GM18507 (cell line): Measurements from ENCODE around the gene ORMDL2.

ENCODE experiments used
- DNase-seq: peaks from one replicate; pipeline ENCODE4 v3.0.0; 2011; ENCODE audit warnings: low read depth; ENCODE audit not compliant: insufficient read length; ENCODE audit errors: extremely low spot score
- FAIRE-seq: peaks from 2 replicates; lab custom pipeline; 2011; peaks lifted over from hg19 to GRCh38; lab: Jason Lieb, UNC

The ORMDL2 gene, protein sequence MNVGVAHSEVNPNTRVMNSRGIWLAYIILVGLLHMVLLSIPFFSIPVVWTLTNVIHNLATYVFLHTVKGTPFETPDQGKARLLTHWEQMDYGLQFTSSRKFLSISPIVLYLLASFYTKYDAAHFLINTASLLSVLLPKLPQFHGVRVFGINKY

DNA sequence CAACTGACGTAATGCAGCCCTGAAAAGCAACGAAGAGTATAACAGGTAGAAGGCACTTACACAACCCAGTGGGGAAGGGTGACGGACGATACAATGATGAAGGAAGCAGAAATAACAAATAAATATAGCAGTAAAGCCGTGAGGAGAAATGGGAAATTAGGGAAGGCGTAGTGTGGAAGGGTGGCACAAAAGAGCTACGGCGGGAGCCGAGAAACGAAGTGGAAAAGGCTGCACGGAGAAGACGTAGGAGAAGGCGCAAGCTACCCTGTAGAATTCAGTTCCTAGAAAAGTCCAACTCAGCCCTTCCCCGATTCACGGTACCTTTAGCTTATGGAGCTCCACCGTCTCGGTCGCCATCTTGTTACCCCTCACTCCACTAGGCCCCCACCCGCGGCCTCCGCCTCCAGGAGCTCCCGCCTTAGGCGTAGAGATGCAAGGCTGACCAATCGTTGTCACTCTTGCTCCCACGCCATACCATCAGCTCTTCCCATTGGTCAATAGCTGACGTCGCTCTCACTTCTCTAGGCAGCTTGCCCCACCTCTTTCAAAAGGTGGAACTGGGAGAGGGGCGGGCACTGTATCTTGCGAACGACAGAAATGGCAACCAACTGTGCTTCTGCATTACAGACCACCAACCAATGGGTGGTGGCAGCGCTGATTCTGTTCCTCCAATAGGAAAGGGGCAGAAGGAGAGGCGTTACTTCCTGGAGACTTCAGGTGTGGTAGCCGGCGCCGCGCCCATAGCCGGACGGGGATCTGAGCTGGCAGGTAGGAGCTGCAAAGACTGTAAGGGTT lies at the start of gene ORMDL2, which contains the start of gene SARNP:
TSS of gene ORMDL2 (plus strand) at position 697 of the 795 bp plus-strand sequence. CDS start 959 bp downstream, outside the sequence.
TSS of gene SARNP (minus strand) at position 380 of the 795 bp plus-strand sequence. CDS start at position 357, 23 bp downstream.
- FAIRE-seq (peak; percentile 99), DNase-seq (peak; percentile 93)

DNA sequence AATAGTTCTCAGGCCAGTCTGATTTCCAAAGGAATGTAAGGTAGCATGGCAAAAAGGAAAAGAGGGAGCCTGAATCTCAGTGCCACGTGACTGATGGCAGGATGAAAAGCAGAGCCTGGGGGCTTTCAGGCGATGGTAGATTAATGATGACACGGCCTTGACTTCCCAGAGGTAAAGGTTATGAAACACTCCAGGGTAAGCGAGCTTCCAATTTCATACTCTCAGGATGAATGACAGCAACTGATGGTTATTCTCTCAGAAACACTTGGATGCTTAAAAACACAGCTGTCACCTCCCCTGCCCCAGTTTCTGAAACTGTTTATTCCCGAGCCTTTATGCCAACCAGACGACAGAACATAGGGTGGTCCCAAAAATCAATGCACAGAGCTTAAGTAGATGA lies 46.1 kb upstream of the ORMDL2 start:
- FAIRE-seq (no peak), DNase-seq (no peak)

DNA sequence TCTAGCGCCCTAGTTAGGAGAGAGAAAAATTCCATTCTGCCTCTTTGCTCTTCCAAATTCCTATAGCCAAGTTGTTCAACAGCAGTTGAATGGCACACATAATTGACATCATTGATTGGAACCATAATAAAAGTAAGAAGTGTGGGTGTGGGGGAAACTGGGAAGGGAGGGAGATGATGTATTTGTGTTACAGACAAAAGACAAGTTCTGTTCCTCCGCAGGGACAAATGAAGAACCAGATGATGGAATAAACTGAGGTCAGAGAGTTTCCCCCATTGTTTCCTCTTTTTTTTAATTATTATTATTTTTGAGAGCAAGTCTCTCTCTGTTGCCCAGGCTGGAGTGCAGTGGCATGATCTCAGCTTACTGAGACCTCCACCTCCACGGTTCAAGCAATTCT lies 40.0 kb upstream of the ORMDL2 start:
- DNase-seq: no peak
- no peak for FAIRE-seq

DNA sequence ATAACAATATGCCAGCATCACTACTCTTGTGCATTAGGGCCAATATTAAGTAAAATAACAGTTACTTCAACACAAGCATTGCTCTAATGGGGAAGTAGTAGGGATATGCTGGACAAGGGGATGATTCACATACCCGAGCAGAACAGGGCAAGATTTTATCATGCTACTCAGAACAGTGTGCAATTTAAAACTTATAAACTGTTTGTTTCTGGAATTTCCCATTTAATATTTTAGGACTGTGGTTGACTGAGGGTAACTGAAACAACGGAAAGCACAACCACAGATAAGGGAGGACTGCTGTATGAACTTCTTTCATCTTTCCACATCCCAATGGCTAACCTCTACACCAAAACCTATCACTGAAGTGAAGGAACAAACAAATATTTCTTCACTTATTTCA lies 37.2 kb upstream of the ORMDL2 start:
- FAIRE-seq: no peak
- DNase-seq: no peak

DNA sequence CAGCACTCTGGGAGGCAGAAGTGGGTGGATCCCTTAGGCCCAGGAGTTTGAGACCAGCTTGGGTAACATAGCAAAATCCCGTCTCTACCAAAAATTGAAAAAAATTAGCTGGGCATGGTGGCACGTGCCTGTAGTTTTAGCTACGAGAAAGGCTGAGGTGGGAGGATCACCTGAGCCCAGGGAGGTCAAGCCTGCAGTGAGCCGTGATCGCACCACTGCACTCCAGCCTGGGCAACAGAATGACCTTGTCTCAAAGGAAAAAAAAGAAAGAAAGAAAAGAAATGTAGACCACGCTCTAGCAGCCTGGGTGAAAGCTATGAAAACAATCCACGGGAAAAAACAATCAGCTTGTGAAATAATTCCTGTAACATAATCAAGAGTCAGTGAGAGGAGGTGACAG lies 29.3 kb upstream of the ORMDL2 start:
- no peak for DNase-seq
- FAIRE-seq: no peak

DNA sequence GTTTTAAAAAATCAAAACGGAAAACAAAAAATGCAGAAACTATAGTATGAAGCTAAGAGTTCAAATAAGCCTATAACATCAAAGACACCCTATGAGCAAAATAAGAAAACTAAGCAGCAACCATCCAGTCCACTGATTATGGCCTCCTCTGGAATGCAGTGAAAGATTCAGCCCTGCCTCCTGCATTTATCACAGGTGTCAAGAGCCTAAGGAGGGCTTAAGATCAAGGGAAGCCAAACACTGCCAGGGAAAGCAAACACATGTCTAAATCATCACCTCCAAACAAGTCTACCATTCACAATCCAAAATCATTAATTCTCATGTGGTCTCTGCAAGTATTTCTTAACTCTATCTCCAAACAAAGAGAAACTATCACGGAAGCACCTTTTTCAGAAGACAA lies 28.7 kb upstream of the ORMDL2 start:
- DNase-seq (no peak), FAIRE-seq (no peak)

DNA sequence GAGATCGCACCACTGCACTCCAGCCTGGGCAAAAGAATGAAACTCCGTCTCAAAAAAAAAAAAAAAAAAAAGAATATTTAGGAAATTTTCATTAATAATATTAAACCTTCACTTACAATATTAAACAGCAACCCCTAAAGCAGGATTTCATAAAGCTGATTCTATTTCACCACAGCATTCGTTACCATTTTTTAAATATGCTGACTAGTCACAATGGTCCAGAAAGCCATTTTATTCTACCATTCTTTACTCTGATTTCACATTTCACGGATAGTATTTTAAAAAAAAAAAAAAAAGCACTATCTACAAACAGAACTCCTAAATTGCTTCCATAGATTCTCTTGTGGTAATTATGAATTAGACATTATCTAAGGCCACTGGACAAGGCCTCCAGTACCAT lies 27.9 kb upstream of the ORMDL2 start:
- no peak for DNase-seq
- FAIRE-seq: no peak

DNA sequence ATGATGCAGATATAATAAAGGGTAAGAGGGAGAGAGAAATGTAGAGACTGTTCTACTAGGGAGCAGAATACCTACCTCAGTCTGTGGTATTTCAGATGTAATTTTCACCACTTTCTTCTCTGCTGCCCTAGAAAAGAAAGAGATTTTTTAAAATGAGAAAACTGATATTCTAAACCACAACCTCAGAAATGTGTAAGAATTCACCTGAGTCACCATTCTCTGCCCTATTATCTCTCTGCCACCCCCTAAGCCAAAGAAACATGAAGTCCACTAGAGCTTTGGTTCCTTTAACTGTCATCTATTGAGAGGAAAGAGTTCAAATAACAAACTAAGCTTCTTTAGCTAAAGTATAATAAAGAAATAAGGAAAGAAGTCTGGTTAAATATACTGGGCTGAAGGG lies 21.9 kb upstream of the ORMDL2 start:
- no peak for DNase-seq
- FAIRE-seq: no peak

DNA sequence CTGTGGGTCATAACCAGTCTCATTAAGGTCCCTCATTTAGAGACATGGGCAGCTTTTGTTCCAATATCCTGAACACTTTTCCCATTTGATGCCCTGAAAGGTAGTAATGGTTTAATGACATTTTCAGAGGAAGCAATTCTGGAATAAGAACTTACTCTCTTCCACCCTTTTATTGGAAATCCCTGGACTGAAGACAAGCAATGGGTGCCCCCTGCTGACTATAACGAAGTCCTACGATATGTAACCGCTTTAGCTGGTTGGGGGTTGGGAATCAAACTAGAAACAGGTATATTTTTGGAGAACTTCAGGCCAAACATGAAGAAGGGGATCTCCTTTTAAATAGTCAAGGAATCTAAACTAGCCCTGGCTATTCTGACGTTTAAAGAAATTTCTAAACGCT lies 20.8 kb upstream of the ORMDL2 start:
- FAIRE-seq (peak; percentile 38), DNase-seq (no peak)

DNA sequence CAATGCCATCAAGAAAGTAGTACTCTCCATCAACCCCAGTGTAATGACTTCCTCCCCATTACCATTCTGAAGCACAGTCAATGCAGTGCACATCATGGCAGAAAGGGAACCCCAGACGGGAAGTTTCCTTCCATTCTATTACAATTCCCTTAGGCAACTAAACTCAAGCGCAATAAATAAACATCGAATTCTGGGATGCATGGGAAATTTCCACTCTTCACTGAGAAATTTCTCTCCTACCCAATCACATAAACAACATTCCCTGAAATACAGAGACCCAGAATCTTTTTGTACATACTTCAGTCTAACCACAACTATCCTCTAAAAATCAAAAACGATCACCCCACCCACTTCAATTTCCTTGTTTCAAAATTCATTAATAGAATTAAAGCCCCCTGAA lies 20.3 kb upstream of the ORMDL2 start:
- FAIRE-seq: no peak
- DNase-seq: no peak

DNA sequence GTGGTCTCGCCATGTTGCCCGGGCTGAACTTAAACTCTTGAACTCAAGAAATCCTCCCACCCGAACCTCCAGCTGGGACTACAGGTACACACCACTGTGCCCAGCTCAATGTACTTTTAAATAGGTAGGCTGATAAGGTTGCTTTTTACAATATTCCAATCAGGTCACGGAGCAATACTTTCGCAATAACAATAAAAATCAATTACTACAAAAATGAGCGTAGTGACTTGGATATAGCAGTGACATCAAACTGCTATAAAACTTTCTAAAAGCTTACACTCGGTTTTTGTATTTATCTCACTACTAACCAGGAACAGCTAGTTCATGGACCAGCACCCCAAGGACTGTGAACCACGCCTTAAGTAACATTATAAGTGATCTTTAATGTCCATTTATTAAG lies 10.9 kb upstream of the ORMDL2 start:
- FAIRE-seq (no peak), DNase-seq (no peak)

DNA sequence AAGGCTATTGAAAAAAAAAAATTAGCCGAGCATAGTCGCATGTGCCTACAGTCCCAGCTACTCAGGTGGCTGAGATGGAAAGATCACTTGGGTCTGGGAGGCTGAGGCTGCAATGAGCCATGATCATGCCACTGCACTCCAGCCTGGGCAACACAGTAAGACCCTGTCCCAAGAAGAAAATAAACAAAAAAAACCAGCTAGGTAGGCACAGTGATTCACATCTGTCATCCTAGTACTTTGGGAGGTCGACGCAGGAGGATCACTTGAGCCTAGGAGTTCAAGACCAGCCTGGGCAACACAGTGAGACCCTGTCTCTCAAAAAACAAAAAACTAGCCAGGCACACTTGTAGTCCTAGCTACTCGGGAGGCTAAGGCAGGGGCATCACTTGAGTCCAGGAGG lies 8.6 kb upstream of the ORMDL2 start:
- DNase-seq: no peak
- FAIRE-seq: no peak

DNA sequence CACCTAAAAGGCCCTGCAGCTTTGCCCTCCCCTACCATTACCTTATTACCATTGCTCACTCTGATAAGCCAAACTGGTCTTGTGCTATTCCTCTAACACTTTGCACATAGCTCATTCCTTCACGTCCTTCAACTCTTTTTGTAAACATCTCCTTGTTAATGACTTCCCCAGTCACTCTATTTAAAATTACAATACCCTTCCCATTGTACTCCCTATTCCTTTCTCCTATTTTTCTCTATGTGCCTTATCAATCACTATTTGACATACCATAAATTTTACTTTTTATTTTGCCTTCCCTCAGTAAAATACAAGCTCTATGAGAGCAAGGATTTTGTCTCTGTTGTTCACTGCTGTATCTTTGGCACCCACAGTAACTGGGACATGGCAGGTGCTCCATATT lies 5.8 kb upstream of the ORMDL2 start:
- FAIRE-seq: no peak
- DNase-seq: no peak

DNA sequence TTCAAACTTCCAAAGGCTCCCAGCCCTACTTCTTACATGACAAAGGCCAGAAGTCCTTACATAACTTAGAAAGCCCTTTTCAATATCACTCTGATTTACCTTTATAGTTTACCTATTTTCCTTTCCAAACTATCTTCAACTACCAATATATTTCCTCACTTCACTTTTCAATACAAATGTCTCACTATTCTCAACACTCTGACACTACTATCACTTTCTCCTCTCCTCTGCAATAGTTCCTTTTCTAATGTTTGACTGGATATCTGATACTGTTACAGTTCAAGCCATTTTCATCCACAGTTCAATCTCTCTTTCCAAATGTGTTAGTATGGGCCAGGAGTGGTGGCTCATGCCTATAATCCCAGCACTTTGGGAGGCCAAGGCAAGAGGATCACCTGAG lies 3.6 kb upstream of the ORMDL2 start:
- DNase-seq: no peak
- FAIRE-seq: no peak

DNA sequence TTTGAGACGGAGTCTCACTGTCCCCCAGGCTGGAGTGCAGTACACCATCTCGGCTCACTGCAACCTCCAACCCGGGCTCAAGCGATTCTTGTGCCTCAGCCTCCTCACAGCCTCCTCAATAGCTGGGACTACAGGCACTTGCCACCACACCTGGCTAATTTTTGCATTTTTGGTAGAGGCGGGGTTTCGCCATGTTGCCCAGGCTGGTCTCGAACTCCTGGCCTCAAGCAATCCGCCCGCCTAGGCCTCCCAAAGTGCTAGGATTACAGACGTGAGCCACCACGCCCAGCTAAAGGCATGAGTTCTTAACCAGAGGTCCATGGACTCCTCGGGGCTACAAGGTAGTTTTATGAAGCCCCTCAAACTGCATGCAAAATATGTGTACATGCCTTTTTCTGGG lies 2.4 kb upstream of the ORMDL2 start:
- DNase-seq (no peak), FAIRE-seq (no peak)

DNA sequence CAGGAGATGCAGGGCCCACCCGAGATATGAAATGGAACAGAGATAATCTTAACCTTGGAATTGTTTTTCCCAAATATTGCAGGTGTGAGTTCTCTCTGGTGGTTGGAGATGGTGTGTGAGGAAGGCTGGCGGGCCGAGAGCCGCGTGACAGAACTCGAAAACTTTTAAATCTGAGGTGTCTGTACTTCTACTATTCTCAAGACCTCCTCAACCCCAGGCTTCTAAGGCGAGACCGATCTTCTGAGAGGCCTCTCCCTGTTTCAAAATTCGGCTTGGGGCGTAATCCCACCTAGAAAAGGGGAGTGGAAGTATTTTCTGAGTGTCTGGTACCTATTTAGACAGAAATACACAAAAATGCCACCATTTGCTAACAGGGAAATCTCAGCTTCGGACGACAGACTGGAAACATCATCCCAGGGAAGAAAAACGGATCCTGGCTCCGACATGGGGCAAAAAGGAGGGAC lies 928 bp upstream of the ORMDL2 start:
- no peak for DNase-seq
- no peak for FAIRE-seq

DNA sequence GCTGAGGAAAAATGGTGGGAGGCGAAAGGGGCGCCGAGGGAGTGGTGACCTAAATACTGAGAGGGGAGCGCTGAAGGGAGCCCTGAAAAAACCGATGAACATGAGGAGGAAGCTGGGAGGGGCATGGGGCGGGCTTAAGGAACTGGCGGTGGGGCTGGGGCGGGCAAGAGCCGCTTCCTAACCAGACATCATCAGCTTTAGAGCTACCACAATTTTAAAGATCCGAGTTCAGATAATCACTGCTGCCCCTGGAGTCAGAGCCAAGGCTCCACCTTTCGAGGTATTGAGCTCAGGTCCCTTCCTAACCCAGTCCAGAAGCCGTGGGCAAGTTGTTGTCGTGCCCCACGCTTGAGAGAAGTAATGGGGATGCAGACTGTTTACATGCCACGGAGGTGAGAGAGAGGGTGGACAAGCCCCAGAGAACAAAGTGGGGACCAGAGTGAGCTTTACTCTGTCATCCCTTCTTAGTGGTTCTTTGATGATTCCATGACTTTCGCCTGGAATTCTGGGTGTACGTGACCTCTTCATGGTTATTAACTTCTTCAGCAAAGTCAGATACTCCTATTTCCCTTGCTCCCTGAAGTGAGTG lies 393 bp downstream of the ORMDL2 start:
- DNase-seq (peak; percentile 25), FAIRE-seq (no peak)

DNA sequence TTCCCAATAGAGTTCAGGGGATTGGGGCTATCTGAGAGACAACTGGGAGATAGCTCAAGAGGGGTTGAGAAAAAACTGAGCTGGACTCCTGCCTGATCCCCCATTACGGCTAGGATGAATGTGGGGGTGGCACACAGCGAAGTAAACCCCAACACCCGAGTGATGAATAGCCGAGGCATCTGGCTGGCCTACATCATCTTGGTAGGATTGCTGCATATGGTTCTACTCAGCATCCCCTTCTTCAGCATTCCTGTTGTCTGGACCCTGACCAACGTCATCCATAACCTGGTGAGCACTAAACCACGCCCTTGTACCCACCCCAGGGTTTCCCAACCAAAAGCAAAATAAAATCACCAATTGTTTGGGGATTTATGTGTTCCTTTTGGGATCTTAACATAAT lies 1.0 kb downstream of the ORMDL2 start:
- DNase-seq (no peak), FAIRE-seq (no peak)

DNA sequence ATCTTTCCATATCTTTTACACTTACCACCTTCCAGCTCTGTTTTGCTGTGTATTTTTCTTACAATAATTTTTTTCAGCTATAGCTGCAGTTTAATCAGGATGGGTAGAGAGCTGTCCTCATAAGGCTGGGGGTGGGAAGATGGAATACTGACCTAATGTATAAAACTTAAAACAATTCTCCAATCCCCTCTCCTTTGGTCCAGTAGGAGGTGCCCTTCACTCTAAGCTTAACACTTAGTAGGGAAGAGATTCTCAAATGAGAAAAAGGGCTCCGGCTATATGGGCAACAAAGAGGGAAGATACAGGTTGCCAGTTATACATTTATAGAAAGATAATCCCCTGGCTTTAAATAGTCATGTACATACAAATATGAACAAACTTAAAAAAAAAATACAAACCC lies 2.8 kb downstream of the ORMDL2 start:
- no peak for FAIRE-seq
- no peak for DNase-seq

DNA sequence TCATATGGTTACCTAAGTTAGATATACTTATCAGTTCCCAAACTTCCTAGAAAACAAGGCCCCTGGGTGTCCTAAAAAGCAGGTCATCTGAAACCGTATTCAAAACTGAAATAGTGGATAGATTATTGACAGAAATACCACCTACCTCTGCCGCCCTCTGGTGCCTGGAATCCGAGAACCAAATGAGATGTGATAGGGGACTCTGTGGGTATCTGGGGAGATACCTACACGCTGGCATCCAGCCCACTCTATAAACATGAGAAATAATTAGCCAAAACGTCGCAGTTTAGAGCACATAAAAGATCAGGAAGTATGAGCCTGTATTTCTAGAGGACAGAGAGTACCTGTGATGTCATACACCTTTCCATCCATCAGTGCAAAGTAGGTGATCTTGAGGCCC lies 4.4 kb downstream of the ORMDL2 start:
- DNase-seq (no peak), FAIRE-seq (no peak)

DNA sequence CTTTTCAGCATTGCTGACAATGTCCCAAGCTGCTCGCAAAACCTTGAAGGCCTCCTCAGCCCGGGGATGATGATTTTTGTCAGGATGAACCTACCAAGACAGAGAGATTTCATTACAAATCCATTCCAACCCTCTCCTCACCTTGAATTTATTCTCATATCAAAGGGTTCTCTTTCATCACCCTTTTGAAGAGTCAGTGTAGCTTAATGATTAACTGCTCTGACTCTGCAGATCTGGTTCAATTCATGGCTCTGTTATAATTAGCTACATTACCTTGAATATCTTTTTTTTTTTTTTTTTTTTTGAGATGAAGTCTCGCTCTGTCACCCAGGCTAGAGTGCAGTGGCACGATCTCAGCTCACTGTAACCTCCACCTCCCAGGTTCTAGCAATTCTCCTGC lies 5.6 kb downstream of the ORMDL2 start:
- FAIRE-seq: no peak

More for the DNA sequence above, 5.6 kb downstream of the ORMDL2 start:
- DNase-seq: no peak
